Naive B cell (primary cell): ENCODE results near the gene UGT2A1. TPM values are rescaled to one million over a fixed set of nuclear protein-coding genes. Genes with fewer than 3 reads are reported as not detected.

Experiments used
- ATAC-seq, 2 donors: fragments of 150-1000 bp; cut with Tn5 transposase; 2 replicates each; pipeline ENCODE4 v1.10.0; 2021; ENCODE audit warnings: low read depth in 2 of 2, mild to moderate bottlenecking in 2 of 2, moderate library complexity in 2 of 2
- DNase-seq: peaks from one replicate; pipeline ENCODE4 v3.0.0; 2022
- H3K27ac Mint-ChIP-seq, 6 donors: one replicate each; pipeline ENCODE4 v1.8.0; 2020 to 2022; ENCODE audit warnings: mild to moderate bottlenecking in 6 of 6, mixed read lengths in 6 of 6, moderate library complexity in 5 of 6, inconsistent platforms in 2 of 6
- H3K27me3 Mint-ChIP-seq, 3 donors: one replicate each; pipeline ENCODE4 v1.8.0; 2021 to 2022; ENCODE audit warnings: mixed read lengths in 3 of 3, mild to moderate bottlenecking in 1 of 3
- H3K36me3 Mint-ChIP-seq, 2 donors: one replicate each; pipeline ENCODE4 v1.8.0; 2020 to 2022; ENCODE audit warnings: mixed read lengths in 2 of 2, inconsistent platforms in 1 of 2, mild to moderate bottlenecking in 1 of 2
- H3K4me1 Mint-ChIP-seq, 3 donors: one replicate each; pipeline ENCODE4 v1.8.0; 2020 to 2022; ENCODE audit warnings: mixed read lengths in 3 of 3, inconsistent platforms in 1 of 3, mild to moderate bottlenecking in 1 of 3, moderate library complexity in 1 of 3
- H3K4me3 Mint-ChIP-seq, 8 donors: one replicate each; pipeline ENCODE4 v1.8.0; 2020 to 2022; ENCODE audit warnings: mild to moderate bottlenecking in 8 of 8, mixed read lengths in 8 of 8, moderate library complexity in 8 of 8, inconsistent platforms in 2 of 8
- H3K9me3 Mint-ChIP-seq, 7 donors: one replicate each; pipeline ENCODE4 v1.8.0; 2020 to 2022; ENCODE audit warnings: mixed read lengths in 7 of 7, mild to moderate bottlenecking in 5 of 7, inconsistent platforms in 2 of 7, moderate library complexity in 1 of 7
- polyA plus RNA-seq, 6 donors: library from polyadenylated mRNA; unstranded; fragments of 300-500 nt; fragmentation: Illumina TruSeq; gene quantifications; one replicate each; pipeline ENCODE4 v1.2.3, GENCODE V29; 2021; ENCODE audit warnings: low read depth in 6 of 6

UGT2A1 gene
- polyA plus RNA-seq, 6 donors from 2014 or later = not detected

DNA sequence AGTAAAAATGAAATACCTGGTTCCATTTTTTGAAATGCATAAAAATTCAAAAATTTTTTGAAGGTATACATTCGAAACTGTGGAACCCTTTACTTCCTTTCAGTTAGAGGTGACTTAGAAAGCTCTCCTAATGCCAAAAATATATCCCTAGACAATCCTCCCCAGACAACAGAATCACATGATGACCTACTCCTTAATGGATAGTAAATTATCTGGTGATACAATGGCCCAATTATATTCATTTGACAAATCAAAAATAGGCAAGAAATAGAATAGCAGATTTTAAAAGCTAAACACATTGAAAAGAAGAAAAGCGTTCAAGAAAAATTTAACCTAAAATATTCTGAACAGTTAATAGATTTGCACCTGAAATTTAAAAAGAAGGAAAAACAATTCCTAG, 10.1 kb downstream of the UGT2A1 start:
- H3K4me1 Mint-ChIP-seq = no peaks in the 10 kb centered on the region

GRCh38 chr4:69640289-69640688, 12.8 kb downstream of the UGT2A1 start:
- Mint-ChIP-seq H3K9me3 (peaks cover 0 to 6% (median 0%) of the 10 kb centered on the region in 7 donors), H3K4me1 (no peaks in the 10 kb centered on the region), H3K4me3 (no peak overlapping the region), H3K36me3 (no peaks in the 10 kb centered on the region), H3K27me3 (no peaks in the 10 kb centered on the region), H3K27ac (no peak overlapping the region)
- ATAC-seq = no peak
- DNase-seq = no peak

More for the DNA sequence above, 10.1 kb downstream of the UGT2A1 start:
- ATAC-seq = no peak
- no peak for DNase-seq
- Mint-ChIP-seq H3K36me3 (no peaks in the 10 kb centered on the region), H3K9me3 (peaks cover 0 to under 1% (median 0%) of the 10 kb centered on the region in 7 donors), H3K4me3 (no peak overlapping the region), H3K27ac (no peak overlapping the region), H3K27me3 (no peaks in the 10 kb centered on the region)

DNA sequence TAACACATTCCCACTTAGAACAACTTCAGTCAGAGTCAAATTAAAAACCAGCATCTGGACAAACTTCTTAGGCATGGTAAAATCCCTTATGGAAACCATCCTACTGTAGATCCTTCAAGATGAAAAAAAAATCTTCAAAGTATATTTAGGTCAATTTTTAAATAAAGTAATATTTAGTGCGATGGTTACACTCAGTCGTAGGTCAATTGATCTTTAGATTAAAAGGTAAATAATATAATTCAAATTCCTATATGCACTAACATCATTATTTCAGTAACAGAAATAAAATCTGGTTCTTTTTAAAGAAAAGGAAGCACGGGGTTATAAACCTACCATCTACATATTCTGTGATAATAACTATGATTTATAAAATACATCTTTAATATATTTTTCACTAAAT, 13.5 kb downstream of the UGT2A1 start, which contains the start of gene UGT2A2:
Gene UGT2A2 (minus strand): TSS at position 101 of the 400 bp plus-strand sequence. CDS start 2 bp downstream, at position 99.
- H3K4me3 Mint-ChIP-seq = no peak within 1 kb of the TSS
- ATAC-seq (no peak), DNase-seq (no peak)
- no peak within 1 kb of the TSS for H3K27ac Mint-ChIP-seq
- H3K9me3 Mint-ChIP-seq = peaks cover 0 to 6% (median 0%) of the 10 kb centered on the region in 7 donors
- H3K27me3 Mint-ChIP-seq = no peaks in the 10 kb centered on the region
- H3K36me3 Mint-ChIP-seq = no peaks in the 10 kb centered on the region
- no peaks in the 10 kb centered on the region for H3K4me1 Mint-ChIP-seq

- H3K36me3 Mint-ChIP-seq = no peaks in the 10 kb centered on the region
- no peak for DNase-seq
- no peak overlapping the region for H3K27ac Mint-ChIP-seq
- no peaks in the 10 kb centered on the region for H3K27me3 Mint-ChIP-seq
- H3K4me1 Mint-ChIP-seq = no peaks in the 10 kb centered on the region
- peaks cover 1 to 16% (median 9%) of the 10 kb centered on the region in 7 donors for H3K9me3 Mint-ChIP-seq
- no peak for ATAC-seq
- no peak overlapping the region for H3K4me3 Mint-ChIP-seq
Measured at GRCh38 chr4:69617083-69617694, 35.9 kb downstream of the UGT2A1 start.

GRCh38 chr4:69610484-69610883, 42.6 kb downstream of the UGT2A1 start:
- DNase-seq (no peak), ATAC-seq (no peak)
- Mint-ChIP-seq H3K4me3 (no peak overlapping the region), H3K27me3 (no peaks in the 10 kb centered on the region), H3K4me1 (no peaks in the 10 kb centered on the region), H3K27ac (no peak overlapping the region), H3K36me3 (no peaks in the 10 kb centered on the region), H3K9me3 (peaks cover 0 to 9% (median 3%) of the 10 kb centered on the region in 7 donors)

GRCh38 chr4:69601065-69601464, 52.0 kb downstream of the UGT2A1 start:
- H3K27ac Mint-ChIP-seq = no peak overlapping the region

DNA sequence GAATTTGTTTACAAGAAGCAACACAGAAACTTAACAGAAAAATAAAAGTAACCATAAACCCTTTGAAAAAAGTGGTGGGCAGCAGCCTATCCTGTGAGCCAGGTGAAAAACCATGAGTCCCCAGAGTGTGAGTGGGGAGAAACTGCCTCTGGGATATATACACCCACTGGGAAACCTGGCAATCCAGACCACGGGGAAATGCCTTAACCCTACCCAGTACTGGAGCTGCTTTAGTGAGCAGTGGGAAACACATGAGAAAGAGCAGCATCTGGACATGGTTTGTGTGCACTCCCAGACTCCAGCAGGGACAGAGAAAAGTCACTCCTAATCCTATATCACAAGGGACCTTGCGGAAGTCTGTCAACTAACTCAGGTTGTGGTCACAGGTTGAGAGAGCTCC, 53.0 kb downstream of the UGT2A1 start:
- H3K27me3 Mint-ChIP-seq = no peaks in the 10 kb centered on the region
- no peaks in the 10 kb centered on the region for H3K4me1 Mint-ChIP-seq
- ATAC-seq = no peak

More at GRCh38 chr4:69601065-69601464, 52.0 kb downstream of the UGT2A1 start:
- no peaks in the 10 kb centered on the region for H3K36me3 Mint-ChIP-seq
- ATAC-seq = no peak
- no peaks in the 10 kb centered on the region for H3K4me1 Mint-ChIP-seq
- DNase-seq = no peak
- H3K27me3 Mint-ChIP-seq = no peaks in the 10 kb centered on the region
- H3K9me3 Mint-ChIP-seq = peaks cover 0 to 10% (median 2%) of the 10 kb centered on the region in 7 donors
- H3K4me3 Mint-ChIP-seq = no peak overlapping the region

GRCh38 chr4:69594382-69594781, 58.7 kb downstream of the UGT2A1 start:
- Mint-ChIP-seq H3K27me3 (no peaks in the 10 kb centered on the region), H3K36me3 (no peaks in the 10 kb centered on the region), H3K27ac (no peak overlapping the region), H3K9me3 (peaks cover 0 to under 1% (median 0%) of the 10 kb centered on the region in 7 donors), H3K4me1 (no peaks in the 10 kb centered on the region), H3K4me3 (no peak overlapping the region)
- DNase-seq (no peak), ATAC-seq (no peak)

More for the DNA sequence above, 53.0 kb downstream of the UGT2A1 start:
- Mint-ChIP-seq H3K36me3 (no peaks in the 10 kb centered on the region), H3K9me3 (peaks cover 0 to 6% (median 0%) of the 10 kb centered on the region in 7 donors), H3K27ac (no peak overlapping the region), H3K4me3 (no peak overlapping the region)
- DNase-seq = no peak

DNA sequence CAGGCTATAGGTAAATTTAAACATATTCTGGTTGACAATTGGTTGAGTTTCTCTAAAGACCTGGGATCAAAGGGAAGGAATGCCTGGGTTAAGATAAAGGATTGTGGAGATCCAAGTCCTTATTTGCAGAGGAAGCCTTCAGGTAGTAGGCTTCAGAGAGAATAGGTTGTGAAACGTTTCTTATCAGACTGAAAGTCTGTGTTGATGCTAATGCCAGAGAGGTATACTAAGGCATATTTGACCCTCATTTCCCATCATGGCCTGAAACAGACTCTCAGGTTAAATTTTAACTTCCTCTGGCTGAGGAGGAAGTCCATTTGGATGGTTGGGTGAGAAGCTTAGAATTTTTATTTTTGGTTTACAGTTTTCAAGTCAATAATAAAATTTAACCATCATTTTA, 61.7 kb downstream of the UGT2A1 start:
- ATAC-seq = no peak
- Mint-ChIP-seq H3K36me3 (no peaks in the 10 kb centered on the region), H3K4me3 (no peak overlapping the region), H3K27ac (no peak overlapping the region), H3K9me3 (no peaks in the 10 kb centered on the region), H3K4me1 (no peaks in the 10 kb centered on the region), H3K27me3 (no peaks in the 10 kb centered on the region)
- no peak for DNase-seq

DNA sequence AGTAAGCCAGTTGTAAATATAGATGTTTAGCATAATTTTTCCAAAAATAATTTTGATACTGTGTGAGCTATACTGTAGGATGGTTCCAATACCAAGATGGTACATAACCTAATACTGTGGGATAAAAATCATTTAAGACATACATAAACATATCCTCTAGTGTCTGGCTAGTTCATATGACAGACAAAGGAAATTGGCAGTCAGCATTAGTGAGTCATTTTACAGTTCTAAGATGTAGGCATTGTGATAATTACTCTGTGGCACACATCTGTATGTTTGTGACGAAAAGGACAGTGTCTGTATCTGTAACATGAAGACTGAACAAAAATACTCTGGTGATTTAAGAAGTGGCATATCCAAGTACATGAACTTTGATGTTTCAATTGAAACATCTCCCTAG, 63.2 kb downstream of the UGT2A1 start:
- no peak overlapping the region for H3K27ac Mint-ChIP-seq
- H3K36me3 Mint-ChIP-seq = no peaks in the 10 kb centered on the region
- no peak overlapping the region for H3K4me3 Mint-ChIP-seq
- ATAC-seq (no peak), DNase-seq (no peak)
- no peaks in the 10 kb centered on the region for H3K9me3 Mint-ChIP-seq
- no peaks in the 10 kb centered on the region for H3K27me3 Mint-ChIP-seq
- H3K4me1 Mint-ChIP-seq = no peaks in the 10 kb centered on the region

- Mint-ChIP-seq H3K27ac (no peak overlapping the region), H3K4me1 (no peaks in the 10 kb centered on the region)
Measured at GRCh38 chr4:69584135-69584534, 68.9 kb downstream of the UGT2A1 start.

GRCh38 chr4:69583543-69583942, 69.5 kb downstream of the UGT2A1 start:
- Mint-ChIP-seq H3K4me3 (no peak overlapping the region), H3K4me1 (no peaks in the 10 kb centered on the region), H3K27me3 (no peaks in the 10 kb centered on the region), H3K36me3 (no peaks in the 10 kb centered on the region), H3K9me3 (peaks cover 0 to 3% (median 0%) of the 10 kb centered on the region in 7 donors), H3K27ac (no peak overlapping the region)
- DNase-seq (no peak), ATAC-seq (no peak)

More at GRCh38 chr4:69584135-69584534, 68.9 kb downstream of the UGT2A1 start:
- Mint-ChIP-seq H3K36me3 (no peaks in the 10 kb centered on the region), H3K9me3 (peaks cover 0 to 3% (median 0%) of the 10 kb centered on the region in 7 donors), H3K27me3 (no peaks in the 10 kb centered on the region), H3K4me3 (no peak overlapping the region)
- DNase-seq = no peak
- no peak for ATAC-seq

- peaks cover 0 to 11% (median 0%) of the 10 kb centered on the region in 7 donors for H3K9me3 Mint-ChIP-seq
- no peaks in the 10 kb centered on the region for H3K36me3 Mint-ChIP-seq
- DNase-seq = no peak
- H3K4me3 Mint-ChIP-seq = no peak overlapping the region
- no peak for ATAC-seq
- no peaks in the 10 kb centered on the region for H3K4me1 Mint-ChIP-seq
- no peaks in the 10 kb centered on the region for H3K27me3 Mint-ChIP-seq
- H3K27ac Mint-ChIP-seq = no peak overlapping the region
Measured at GRCh38 chr4:69577245-69577644, 75.8 kb downstream of the UGT2A1 start.

DNA sequence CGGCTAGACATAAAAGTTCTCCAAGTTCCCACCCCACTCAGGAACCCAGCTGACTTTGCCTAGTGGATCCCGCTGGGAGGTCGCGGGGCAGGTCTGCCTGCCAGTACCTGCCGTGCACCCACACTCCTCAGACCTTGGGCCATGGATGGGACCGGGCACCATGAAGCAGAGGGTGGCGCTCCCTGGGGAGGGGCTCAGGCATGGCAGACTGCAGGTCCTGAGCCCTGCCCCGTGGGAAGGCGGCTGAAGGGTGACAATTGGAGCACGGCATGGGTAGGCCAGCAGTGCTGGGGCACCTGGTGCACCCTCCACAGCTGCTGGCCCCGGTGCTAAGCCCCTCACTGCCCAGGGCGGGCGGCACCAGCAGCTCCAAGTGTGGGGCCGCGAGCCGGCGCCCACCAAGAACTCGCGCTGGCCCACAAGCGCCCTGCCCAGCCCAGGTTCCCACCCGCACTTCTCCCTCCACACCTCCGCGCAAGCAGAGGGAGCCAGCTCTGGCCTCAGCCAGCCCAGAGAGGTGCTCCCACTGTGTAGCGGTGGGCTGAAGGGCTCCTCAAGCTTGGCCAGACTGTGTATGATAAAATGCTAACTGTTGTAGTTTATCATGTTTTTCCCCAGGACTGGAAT, 76.7 kb downstream of the UGT2A1 start:
- Mint-ChIP-seq H3K4me1 (no peaks in the 10 kb centered on the region), H3K27ac (no peak overlapping the region), H3K4me3 (no peak overlapping the region), H3K36me3 (no peaks in the 10 kb centered on the region), H3K27me3 (no peaks in the 10 kb centered on the region), H3K9me3 (peaks cover 0 to 11% (median 0%) of the 10 kb centered on the region in 7 donors)
- DNase-seq (no peak), ATAC-seq (no peak)
